ENCODE measurements around the gene RBM15B.
A peak's percentile ranks its signal among the peaks of the same experiment; 100 is the strongest.
"Not testable (repeated sequence)": the region's sequence is repeated elsewhere in the genome, so short reads cannot be mapped to it uniquely, and the experiment has no call there.

The RBM15B gene, protein sequence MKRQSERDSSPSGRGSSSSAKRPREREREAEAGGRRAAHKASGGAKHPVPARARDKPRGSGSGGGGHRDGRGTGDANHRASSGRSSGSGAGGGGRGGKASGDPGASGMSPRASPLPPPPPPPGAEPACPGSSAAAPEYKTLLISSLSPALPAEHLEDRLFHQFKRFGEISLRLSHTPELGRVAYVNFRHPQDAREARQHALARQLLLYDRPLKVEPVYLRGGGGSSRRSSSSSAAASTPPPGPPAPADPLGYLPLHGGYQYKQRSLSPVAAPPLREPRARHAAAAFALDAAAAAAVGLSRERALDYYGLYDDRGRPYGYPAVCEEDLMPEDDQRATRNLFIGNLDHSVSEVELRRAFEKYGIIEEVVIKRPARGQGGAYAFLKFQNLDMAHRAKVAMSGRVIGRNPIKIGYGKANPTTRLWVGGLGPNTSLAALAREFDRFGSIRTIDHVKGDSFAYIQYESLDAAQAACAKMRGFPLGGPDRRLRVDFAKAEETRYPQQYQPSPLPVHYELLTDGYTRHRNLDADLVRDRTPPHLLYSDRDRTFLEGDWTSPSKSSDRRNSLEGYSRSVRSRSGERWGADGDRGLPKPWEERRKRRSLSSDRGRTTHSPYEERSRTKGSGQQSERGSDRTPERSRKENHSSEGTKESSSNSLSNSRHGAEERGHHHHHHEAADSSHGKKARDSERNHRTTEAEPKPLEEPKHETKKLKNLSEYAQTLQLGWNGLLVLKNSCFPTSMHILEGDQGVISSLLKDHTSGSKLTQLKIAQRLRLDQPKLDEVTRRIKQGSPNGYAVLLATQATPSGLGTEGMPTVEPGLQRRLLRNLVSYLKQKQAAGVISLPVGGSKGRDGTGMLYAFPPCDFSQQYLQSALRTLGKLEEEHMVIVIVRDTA

DNA sequence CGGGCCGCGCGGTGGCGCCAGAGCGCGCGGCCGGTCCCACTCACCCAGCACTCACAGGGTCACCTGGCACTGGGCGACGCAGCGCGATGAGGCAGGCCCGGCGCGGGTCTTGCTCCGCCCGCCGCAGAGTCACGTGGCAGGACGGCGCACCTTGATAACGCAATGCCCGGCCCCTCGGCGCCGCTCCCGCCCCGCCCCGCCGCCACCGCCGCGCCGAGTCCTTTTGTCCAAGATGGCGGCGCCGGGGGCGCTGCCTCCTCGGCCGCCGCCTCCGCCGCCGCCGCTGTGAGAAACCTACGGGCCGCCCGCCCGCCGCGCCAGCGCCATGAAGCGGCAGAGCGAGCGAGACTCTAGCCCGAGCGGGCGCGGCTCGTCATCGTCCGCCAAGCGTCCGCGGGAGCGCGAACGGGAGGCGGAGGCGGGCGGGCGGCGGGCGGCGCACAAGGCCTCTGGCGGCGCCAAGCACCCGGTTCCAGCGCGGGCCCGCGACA is at the start of gene RBM15B:
Gene RBM15B, plus strand, starts transcription at position 211 of the 491 bp plus-strand sequence. Its CDS starts 115 bp downstream, at position 326.
- DNase-seq, result peak; percentile 95 to 97

DNA sequence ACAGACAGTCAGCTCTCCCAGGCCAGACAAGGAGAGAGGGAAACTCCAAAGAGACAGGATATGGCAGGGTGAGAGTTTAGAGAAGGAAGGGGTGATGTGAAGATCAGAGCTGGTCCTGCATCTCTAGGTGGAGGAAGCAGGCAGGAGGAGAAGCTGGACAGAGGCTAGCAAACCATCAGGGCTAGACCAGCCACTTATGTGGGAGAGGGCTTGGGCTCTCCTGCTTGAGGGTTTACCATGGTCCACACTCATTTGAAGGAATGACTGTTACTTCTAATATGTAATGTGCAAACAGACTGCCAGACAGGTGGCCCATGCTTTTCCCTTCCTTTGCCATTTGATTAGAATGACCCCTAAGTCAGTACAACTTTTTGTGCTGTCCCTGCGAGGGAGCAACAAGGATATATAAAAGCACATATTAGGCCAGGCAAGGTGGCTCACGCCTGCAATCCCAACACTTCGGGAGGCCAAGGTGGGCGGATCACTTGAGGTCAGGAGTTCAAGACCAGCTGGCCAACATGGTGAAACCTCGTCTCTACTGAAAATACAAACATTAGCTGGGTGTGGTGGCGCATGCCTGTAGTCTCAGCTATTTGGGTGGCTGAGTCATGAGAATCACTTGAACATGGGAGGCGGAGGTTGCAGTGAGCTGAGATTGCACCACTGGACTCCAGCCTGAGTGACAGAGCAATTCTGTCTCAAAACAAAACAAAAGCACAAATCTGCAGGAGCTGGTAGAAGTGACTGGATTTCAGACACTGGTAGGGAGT is 47.0 kb upstream of the RBM15B start:
- no peak for DNase-seq

DNA sequence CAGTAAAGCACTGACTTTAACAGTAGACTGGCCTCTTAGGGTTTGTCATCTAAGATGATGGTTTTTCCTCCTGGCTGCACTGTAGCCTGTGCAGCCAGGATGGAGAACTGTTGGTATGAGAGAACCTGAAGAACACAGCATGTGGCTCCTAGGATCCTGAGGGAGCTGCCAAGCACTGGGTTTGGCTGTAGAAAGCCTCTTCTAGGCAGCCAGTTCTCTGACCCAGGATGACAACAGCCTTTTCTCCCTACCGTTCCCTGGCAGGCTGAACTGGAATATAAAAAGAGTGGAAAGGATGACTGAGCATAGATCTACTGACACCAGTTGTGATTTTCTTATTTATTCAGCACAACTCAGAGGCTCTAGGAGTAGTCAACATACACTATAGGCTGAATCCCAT is 40.3 kb upstream of the RBM15B start:
- DNase-seq, result no peak

DNA sequence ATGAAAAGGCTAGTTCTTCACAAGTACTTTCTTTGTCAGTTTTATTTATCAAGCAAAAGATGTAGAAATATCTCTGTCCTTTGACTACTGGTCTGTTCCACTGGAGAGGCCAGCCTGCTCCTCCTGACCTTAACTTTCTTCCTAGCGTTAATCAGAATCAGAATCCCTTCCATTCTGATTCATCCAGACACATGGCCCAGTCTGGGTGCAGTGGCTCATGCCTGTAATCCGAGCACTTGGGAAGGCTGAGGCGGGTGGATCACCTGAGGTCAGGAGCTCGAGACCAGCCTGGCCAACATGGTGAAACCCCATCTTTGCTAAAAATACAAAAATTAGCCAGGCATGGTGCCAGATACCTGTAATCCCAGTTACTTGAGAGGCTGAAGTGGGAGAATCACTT is 38.0 kb upstream of the RBM15B start:
- no peak for DNase-seq

DNA sequence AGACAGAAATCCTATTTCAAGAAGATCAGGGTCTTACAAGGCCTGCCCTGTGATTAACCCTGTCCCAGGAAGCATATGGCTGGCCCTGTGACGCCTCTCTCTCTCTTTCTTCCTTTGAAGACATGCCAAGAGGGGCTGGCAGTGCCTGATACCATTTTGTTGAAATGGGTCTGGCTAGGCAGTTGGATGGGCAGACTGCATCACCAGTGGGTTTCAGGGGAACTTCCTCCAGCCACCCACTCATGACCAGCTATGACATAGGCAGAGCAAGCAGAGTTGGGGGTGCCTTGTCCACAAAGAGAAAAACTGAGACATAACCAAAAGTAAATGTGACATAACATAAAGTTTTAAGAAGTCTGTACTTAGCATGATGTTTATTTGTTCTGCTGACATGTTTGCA is 37.4 kb upstream of the RBM15B start:
- DNase-seq, result no peak

DNA sequence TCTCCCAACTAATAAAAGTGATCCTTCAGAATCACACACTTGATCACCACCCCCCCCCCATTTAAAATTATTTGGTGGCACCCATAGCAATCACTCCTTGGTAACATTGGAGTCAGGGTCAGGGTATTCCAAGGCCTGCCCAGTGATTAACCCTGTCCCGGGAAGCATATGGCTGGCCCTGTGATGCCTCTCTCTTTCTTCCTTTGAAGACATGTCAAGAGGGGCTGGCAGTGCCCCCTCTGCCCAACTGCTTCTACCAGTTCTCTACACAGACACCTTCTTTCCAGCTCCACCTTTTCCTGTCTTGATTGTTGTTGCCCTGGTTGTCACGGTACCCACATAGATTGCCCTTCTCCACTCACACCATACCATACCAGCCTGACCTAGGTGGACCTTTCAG is 36.9 kb upstream of the RBM15B start:
- no peak for DNase-seq

DNA sequence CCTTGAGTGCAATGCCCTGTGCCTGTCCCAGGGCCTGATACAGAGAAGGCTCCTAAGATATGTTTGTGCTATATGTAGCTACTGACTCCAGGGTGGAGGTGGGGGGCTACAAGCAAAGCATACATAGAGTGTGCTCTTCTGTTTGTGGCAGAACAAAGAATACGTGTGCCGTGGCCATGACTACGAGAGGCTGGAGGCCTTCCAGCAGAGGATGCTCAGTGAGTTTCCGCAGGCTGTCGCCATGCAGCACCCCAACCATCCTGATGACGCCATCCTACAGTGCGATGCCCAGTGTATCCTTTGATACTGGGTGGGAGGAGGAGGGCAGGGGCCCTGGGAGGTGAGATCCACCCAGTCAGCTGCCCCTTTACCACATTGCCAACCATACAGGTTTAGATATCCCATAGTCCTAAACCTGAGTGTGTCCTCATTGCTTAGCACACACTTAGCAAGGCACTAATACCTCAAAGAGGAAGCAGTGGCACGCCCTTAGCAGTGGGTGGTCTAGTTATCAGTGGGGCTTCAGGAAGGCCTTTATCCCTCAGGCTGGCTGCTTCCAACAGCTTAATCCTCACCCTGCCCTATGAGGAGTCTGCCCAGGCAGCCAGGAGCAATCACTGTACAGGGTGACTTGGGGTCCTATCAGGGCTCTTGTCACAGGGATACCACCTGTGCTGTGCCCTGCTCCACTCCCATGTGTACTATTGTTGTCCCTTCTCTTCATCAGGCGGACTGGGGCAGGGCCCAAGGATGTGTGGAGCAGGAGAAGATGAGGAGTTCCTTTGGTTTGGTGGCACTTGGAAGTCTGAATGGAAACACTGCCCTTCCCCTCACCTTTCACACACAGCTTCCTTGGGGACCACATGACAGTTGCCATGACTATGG is 36.1 kb upstream of the RBM15B start:
- DNase-seq, result no peak

DNA sequence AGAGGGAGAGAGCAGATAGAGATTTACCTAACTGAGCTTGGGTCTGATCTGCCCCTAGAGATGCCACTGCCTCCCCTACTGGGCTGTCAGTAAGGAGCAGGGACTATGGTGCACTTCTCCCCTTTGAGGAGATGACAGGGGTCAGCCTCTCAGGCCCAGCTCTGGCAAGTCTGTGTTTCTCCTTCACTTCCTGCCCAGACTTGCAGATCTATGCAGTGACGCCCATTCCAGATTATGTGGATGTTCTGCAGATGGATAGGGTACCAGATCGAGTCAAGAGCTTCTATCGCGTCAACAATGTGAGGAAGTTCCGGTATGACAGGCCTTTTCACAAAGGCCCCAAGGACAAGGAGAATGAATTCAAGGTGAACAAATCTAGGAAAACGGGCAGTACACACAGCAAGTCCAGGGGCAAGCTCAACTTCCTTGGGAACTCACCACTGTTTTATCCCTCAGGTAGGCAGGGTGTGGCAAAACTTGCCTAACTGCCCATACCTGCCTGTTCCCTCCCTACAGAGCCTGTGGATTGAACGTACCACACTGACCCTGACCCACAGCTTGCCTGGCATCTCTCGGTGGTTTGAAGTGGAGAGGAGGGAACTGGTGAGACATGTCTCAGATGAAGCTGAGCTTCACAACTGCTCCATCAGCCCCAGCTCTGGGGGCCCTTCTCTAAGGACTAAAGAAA is 35.0 kb upstream of the RBM15B start:
- no peak for DNase-seq

DNA sequence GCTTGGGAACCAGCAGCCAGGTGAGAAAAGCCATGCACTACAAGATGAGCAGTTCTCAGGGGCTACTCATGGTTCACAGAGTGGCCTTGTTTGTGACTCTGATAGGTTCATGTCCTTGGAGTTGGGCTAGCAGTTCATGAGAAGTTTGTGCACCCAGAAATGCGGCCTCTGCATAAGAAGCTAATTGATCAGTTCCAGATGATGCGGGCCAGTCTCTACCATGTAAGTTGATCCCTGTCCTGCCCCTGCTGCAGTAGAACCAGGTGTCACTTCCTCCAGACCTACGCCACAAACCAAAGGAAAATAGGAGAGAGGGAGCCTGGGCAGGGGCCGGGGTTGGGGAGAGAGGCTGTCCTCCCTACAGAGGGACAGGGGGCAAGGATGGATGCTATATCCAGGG is 33.2 kb upstream of the RBM15B start:
- no peak for DNase-seq

DNA sequence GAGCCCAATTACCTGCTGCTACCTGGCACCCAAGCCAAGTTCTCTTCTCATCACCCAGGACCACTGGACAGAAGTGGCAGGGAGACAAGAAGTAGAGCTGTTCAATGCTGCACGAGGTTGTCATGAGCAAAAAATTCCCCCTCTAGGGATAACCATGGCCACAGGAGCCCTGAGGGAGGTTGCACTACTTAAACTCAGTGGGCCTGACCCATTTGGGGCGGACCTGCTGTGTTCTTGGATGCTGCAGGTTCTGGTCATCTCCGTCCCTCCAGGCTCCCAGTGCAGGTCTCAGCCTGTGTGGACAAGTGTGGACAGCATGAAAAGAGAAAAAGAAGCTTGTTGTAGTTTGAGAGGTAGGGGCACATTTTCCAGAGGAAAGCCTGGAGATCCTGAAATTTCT is 32.1 kb upstream of the RBM15B start:
- no peak for DNase-seq

DNA sequence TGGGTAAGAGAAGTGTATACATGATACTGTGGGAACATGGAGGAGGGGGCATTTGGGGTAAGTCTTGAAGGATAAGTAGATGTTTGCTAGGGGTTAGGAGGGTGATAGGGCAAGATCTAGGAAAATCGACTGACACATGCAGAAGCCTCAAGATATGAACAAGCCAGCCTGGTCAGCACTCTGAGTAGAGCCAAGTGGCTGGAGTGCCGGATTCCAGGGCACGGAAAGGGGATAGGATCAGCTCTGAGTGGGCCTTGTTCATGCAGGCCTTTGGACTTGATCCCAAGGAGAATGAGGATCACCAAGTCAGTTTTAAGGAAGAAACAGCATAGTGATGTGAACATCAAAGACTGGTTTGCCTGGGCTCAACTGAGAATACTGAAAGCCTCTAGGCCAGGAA is 30.3 kb upstream of the RBM15B start:
- DNase-seq, result no peak

DNA sequence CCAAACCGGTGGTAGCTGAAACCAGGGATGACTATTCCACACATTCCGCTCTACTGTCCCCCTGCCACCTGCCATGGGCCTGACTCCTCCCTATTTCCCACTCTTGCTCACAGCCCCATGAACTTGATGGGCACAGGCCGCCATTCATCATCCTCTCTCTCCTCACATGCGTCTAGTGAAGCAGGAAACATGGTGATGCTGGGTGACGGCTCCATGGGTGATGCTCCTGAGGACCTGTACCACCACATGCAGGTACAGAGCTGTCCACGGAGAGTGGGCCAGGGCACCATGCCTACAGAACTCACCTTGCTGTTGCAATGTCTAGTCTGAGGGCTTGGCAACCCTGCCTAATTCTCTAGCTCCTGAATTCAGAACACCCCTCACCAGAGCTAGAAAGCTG is 29.3 kb upstream of the RBM15B start:
- no peak for DNase-seq

DNA sequence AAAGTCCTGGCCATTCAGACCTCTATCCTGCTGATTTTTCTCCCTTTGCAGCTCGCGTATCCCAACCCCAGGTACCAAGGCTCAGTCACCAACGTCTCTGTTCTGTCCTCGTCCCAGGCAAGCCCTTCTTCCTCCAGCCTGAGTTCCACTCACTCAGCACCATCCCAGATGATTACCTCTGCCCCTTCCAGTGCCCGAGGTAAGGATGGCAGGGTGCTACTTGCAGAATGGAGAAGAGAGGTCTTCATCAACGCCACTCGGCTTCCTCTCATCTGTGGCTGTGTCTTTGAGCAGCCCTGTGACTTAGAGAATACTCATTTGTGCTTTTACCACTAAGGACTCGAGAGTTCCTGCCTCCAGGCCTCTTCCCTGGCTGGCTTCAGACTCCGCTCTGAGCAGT is 28.6 kb upstream of the RBM15B start:
- DNase-seq, result no peak

DNA sequence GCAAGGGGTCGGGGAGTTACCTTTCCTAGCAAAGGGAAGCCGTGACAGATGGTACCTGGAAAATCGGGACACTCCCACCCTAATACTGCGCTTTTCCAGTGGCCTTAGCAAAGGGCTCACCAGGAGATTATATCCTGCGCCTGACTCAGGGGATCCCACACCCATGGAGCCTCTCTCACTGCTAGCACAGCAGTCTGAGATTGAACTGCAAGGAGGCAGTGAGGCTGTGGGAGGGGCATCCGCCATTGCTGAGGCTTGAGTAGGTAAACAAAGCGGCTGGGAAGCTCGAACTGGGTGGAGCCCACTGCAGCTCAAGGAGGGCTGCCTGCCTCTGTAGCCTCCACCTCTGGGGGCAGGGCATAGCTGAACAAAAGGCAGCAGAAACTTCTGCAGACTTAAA is 22.8 kb upstream of the RBM15B start:
- DNase-seq, result not testable (repeated sequence)

DNA sequence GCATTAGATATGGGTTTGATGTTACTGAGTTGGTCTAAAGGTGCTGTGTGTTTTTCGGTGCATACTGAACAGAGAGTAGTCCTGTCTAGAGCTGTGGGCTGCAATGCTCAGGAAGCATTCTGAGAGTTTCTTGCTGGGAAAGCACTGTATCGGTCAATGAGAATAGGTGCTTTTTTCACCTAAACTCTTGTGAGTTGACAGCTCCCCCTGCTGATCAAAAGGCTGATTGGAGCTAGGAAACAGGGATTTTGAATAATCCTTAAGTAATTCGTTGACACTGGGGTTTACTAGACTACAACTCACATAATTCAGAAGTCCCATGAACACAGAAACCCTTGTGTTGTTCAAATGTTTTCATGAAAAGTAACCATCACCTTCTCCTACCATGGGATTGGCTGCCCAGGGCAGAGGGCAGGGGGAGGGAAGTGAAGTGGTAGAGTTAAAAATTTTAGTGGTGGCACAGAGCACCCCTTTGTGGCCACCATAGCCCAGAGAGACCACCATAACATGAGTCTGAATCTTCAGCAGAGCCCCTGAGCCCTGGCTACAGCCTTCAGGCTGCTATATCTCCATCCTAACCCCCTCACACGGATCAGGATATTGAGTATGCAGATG is 19.0 kb upstream of the RBM15B start:
- peak; percentile 36 to 65 for DNase-seq

DNA sequence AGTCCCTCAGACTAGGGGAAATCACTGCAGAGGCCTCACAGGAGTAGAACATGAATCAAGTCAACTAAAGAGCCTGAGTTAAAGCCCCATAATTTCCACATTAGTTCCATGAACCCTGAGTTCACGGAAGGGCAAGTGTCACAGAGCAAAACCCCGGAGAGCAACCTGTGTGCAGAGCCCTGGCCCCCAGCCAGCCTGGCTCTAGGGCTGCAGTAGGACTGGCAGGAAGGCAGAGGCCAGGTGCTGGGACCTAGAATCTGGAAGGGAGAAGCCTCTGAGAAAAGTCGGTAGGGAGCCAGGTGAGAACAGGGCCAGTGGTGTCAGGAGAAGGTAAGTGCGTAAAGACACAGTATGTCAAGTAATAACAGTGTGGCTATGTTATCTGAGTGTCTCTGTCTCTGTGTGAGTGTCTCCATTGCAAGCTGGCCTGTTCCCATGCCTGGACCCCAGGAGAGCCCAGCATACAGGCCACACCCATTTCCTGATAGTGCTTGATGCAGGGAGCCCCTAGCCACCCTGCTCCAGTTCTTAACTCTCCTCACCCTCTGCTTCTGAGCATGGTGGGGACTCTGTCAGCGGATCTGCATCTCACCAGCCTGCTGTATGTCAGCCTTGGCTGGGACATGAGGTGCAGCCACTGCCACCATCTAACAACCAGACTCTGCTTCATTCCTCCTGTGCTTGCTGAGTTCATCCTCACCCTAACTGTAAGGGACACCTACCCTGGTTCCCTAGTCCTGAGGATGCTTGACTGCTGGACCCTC is 17.2 kb upstream of the RBM15B start:
- DNase-seq, result no peak

DNA sequence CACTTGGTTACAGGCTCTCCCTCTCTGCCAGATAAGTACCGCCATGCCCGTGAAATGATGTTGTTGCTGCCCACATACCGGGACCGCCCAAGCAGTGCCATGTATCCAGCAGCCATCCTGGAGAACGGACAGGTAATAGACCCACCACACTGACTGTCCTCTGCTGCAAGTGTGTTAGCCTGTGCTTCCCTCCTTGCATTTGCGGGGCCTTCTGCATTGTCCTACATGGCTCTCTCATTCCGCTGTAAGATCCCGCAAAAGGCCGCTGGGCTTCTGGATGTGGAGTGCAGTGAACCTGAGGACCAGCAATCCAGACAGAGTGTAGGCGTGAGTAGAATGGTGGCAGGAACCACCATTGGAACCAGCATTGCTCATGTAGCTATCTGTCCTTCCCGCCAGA is 16.6 kb upstream of the RBM15B start:
- DNase-seq, result no peak

DNA sequence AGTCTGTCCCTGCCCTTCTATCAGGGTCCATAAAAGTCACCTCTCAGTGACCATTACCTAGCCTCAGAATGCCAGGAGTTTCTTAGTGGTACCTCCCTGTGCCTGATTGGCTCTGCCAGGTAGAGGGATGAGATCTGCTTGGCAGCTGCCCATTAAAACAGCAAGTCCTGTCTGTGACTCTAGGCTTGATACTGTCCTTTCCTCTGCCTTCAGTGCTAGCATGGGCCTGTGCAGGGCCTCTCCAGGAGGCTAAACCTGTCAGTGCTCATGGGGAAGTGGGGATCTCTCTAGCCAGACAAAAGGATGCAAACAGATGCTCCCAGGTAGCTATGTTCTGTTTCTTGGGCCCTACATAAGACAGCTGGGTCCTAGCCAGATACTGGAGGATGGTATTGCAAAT is 15.9 kb upstream of the RBM15B start:
- no peak for DNase-seq

DNA sequence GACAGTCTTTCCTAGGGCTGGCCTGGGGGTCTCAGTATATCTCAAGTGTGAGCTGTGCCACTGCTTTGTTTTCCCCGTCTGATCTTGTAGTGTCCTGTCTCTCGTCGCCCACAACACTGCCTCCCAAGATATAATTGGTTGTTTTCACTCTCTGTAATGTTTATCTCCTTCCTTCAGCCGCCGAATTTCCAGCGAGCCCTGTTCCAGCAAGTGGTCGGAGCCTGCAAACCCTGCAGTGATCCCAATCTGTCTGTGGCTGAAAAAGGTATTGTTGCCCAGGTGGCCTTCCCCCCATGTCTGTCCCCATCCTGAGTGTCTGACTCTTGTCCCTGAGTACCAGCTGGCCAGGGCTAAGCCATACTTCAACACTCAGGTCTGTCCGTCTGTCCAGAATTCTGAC is 15.5 kb upstream of the RBM15B start:
- no peak for DNase-seq

DNA sequence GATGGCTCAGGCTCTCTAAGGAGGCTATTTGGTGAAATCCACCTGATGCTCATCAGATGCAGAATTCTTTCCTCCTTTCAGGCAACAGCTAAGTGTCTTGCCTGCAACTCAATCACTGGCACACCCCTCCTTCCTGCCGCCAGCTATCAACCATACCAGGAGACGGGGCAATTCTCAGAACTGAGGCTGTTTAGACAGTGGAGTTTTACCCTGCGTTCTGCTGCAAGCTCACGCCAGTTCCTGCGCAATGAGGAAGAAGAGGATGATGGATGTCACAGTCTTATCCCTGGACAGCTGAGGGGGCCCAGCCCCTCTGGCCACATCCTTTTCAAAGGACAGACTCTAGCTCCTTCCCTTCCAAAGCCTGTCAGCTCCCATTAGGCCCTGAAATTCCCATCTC is 13.0 kb upstream of the RBM15B start:
- no peak for DNase-seq
